NB4 (cell line): Measurements from ENCODE around the gene LPGAT1.
"Not testable (repeated sequence)": the region's sequence is repeated elsewhere in the genome, so short reads cannot be mapped to it uniquely, and the experiment has no call there.

Experiments used
- DNase-seq: peaks from one replicate; pipeline ENCODE4 v3.0.0; 2010; ENCODE audit warnings: low read depth
- H3K4me3 ChIP-seq: one replicate; pipeline ENCODE4 v1.5.1; 2011; ENCODE audit warnings: mild to moderate bottlenecking, low read depth, low read length, moderate library complexity
- MYC ChIP-seq: IDR thresholded peaks from 2 replicates; pipeline ENCODE4 v1.6.1; 2011; ENCODE audit warnings: low read depth, low read length
- POLR2A ChIP-seq: IDR thresholded peaks from 2 replicates; pipeline ENCODE4 v1.6.1; 2011; ENCODE audit warnings: mild to moderate bottlenecking; ENCODE audit not compliant: insufficient read length; ENCODE audit errors: extremely low read depth
- TF ChIP-seq, protein P1 (sequence below): IDR thresholded peaks from 2 replicates; pipeline ENCODE4 v1.6.1; 2011; ENCODE audit warnings: low read depth, low read length
- TF ChIP-seq, protein P2 (sequence below): IDR thresholded peaks from one replicate; pipeline ENCODE4 v1.5.1; 2012; ENCODE audit warnings: low read depth, low read length

The LPGAT1 gene

GRCh38 chr1:211697356-211697755, 133.2 kb downstream of the LPGAT1 start:
- H3K4me3 ChIP-seq, result no peak overlapping the region

DNA sequence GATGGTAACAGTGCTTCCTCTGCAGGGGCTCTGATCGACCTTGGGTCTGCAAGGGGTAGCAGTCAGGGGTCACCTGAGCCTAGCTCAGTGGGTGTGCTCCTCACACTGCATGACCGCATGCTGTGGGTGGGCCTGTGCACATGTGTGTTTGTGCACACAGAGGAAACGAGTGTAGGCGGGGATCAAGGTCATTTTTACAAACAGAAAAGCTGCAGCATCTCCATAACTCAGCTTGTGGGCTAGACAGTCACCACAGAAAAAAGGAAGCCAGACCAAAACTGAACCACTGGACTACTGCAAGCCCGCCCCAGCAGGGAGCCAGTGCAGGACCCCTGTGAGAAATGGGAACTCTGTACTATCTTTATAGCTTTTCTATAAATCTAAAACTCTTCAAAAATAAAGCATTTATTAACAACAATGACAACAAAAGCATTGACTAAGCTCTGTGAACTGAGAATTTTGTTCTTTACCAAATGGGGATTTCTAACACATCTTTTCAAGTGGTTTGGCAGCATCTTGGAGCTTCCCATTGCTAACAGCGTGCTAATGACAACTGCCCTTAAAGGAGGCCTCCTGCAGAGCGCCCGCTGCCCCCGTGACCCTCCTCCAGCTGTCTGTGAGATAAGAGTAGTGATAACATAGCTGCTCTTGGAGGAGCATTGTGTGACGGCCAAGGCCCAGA, 135.3 kb downstream of the LPGAT1 start:
- TF ChIP-seq, protein P1, sequence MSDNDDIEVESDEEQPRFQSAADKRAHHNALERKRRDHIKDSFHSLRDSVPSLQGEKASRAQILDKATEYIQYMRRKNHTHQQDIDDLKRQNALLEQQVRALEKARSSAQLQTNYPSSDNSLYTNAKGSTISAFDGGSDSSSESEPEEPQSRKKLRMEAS, result peak; percentile 91
- TF ChIP-seq POLR2A (no peak), MYC (peak; percentile 52; the same call in 1 of the 2 replicates)

More at GRCh38 chr1:211697356-211697755, 133.2 kb downstream of the LPGAT1 start:
- DNase-seq, result peak; percentile 88
- TF ChIP-seq, protein P2, sequence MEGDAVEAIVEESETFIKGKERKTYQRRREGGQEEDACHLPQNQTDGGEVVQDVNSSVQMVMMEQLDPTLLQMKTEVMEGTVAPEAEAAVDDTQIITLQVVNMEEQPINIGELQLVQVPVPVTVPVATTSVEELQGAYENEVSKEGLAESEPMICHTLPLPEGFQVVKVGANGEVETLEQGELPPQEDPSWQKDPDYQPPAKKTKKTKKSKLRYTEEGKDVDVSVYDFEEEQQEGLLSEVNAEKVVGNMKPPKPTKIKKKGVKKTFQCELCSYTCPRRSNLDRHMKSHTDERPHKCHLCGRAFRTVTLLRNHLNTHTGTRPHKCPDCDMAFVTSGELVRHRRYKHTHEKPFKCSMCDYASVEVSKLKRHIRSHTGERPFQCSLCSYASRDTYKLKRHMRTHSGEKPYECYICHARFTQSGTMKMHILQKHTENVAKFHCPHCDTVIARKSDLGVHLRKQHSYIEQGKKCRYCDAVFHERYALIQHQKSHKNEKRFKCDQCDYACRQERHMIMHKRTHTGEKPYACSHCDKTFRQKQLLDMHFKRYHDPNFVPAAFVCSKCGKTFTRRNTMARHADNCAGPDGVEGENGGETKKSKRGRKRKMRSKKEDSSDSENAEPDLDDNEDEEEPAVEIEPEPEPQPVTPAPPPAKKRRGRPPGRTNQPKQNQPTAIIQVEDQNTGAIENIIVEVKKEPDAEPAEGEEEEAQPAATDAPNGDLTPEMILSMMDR, result no peak
- TF ChIP-seq MYC (no peak), POLR2A (no peak)
- TF ChIP-seq, protein P1, result no peak

GRCh38 chr1:211693911-211694310, 136.7 kb downstream of the LPGAT1 start:
- not testable (repeated sequence) for H3K4me3 ChIP-seq, DNase-seq

More for the DNA sequence above, 135.3 kb downstream of the LPGAT1 start:
- no peak overlapping the region for H3K4me3 ChIP-seq
- DNase-seq, result peak; percentile 93
